GM18873 (cell line): ENCODE results near the gene TFIP11.
A peak's percentile ranks its signal among the peaks of the same experiment; 100 is the strongest.

ENCODE experiments used
- ATAC-seq: cut with Tn5 transposase; IDR thresholded peaks from one replicate; pipeline ENCODE4 v1.9.1; 2021; ENCODE audit warnings: mild to moderate bottlenecking, moderate library complexity, moderate number of reproducible peaks; ENCODE audit not compliant: unreplicated experiment, low FRiP score

TFIP11 gene

DNA sequence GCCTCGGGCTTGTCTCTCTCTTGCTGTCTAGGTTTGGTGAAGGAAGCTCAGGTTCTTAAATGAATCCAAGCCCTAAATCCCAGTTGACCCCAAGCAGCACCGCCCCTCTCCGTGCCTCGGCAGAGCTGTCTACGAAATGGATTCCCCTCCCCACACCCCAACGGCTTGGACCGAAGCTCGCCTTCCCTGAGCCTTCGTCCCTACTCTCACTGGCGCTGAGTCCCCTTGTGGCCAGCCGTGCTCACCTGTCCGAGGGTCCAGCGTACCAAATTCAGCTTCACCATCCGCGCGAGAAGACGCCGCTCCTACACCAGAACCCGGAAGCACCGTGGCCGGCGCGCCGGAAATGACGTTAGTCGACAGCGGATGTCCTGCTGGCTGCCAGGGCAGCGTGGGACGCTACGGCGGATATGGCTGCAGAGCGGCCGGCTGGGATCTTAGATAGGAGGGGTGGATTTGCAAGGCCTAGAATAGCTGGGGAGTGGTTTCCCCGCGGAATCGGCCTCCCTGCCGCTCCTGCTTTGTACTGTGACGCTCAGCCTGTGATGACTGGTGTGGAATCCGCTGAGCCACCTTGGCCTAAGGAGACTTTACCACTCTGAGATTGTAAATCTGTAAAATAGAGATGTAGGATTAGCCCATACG is at the start of gene TFIP11:
Gene TFIP11 (minus strand): TSS at position 325 of the 645 bp plus-strand sequence. CDS start 2,201 bp downstream, outside the sequence.
- ATAC-seq, result peak; percentile 85

DNA sequence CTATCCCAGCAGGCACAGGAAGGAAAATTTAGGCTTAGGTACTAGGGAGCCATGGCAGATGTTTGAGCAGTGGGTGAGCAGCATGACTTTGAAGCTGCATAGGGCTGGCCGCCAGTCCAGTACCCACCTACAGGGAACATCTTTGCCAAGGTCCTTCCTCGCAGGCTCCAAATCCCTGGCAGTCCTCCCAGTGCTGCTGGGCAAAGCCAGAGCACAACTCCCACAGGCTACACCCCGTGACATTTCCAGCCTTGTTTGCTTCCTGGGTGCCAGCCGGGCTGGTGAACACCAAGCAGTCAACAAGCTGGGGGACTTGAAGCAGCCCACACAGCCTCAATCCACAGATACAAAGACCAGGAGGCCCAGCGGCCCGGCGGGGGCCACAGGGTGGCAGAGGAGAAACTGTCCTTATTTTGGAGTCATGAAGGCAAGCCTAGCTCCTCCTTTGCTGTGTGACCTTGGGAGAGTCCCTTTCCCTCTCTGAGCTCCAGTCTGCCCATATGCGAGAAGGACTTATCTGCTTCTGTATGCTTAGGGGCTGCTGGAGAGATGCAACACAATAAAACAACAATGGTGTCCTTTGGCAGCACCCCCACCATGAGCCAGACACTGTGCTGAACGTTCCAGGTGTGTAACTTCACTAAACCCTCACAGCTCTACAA is 49.6 kb upstream of the TFIP11 start:
- ATAC-seq, result no peak

DNA sequence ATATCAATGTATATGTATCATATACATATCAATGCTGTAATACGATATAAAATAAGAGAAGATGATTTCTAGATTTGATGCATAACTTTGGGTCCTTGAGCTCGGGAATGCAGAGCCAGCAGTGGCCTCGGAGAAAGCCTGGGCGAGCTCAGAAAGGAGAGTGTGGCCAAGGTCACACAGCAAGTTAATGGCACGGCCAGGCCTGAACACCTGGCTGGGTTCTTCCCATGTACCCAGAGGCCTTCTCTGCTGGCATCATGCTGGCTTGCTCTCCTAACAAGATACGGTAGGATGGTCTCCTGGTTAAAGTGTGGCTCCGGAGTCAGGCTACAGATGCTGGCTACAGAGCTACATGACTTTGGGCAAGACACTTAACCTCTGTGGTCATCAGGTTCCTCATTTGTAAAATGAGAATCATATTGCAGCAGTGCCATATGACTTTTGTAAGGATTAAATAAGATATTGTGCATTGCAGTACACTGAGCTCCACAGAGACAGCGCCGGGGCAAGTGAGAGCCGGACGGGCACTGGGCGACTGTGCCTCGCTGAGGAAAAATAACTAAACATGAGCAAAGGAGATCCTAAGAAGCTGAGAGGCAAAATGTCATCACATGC is 47.8 kb upstream of the TFIP11 start:
- no peak for ATAC-seq

DNA sequence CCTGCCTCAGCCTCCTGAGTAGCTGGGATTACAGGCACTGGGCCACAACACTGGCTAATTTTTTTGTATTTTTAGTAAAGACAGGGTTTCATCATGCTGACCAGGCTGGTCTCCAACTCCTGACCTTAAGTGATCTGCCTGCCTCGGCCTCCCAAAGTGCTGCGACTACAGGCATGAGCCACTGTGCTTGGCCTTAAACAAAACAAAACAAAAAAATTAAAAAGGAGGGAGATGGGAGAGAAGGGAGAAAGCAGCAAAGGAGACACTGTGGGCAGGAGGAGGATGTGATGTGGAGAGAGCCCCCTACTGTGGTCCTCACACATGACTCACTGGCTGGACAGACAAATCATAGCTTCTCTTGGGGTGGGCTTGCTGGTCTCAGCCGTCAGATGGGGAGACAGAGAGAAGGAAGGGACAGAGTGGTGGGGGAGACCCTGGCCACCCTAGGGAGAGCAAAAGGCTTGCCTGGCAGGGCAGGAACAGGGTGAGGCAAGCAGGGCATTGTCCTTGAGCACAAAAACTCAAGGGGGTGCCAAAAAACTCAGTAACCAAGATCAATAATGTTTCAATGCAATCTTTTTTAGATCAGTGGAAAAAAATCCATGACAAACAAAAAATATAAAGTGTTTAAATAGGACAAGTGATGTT is 46.1 kb upstream of the TFIP11 start:
- ATAC-seq, result no peak

DNA sequence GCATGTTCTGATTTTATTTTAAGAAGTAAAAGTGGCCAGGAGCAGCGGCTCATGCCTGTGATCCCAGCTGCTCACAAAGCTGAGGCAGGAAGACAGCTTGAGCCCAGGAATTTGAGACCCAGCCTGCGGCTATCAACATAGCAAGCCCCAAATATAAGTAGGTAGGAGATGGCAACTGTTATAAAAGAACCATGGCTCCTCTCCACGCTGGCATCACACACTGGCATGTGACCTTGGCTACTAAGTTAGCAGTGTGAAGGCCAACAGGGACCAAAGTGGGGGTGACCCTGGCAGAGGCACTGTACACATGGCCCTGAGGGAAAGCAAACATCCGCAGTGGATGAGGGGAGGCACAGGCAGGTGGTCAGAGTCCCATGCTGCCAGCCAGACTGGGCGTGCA is 44.6 kb upstream of the TFIP11 start:
- ATAC-seq, result no peak

DNA sequence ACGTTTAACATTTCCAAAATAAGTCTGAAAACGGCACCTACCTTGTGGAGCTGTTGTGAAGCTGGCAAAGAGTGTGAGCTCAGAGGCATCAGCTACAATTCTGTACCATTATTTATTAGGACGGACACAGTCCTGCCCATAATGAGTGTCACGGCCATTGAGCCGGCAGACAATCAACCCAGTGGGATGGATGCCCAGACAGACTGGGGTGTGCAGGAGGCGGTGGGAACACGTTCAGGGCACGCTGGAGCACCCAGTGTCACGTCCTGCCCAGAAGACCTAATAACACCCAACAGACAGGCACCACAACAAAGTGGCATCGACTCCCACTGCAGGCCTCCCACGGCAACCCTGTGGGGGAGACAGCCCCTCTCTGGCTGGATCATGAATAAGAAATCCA is 43.2 kb upstream of the TFIP11 start:
- no peak for ATAC-seq

DNA sequence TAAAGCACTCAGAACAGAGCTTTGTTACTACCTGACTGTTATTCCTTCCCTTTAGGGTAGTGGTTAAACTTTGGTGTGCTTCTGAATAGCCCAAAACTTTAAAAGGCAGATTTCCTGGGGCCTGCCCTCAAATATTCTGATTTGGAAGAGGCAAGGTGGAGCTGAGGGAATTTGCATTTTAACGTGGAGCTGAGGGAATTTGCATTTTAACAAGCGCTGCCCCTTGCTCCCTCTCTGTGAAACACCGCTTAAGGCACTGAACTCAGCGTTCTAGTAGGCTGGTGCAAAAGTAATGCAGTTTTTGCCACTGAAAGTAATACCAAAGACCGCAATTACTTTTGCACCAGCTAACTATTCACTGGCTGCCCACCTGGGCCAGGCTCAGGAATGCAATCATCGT is 42.7 kb upstream of the TFIP11 start:
- no peak for ATAC-seq

DNA sequence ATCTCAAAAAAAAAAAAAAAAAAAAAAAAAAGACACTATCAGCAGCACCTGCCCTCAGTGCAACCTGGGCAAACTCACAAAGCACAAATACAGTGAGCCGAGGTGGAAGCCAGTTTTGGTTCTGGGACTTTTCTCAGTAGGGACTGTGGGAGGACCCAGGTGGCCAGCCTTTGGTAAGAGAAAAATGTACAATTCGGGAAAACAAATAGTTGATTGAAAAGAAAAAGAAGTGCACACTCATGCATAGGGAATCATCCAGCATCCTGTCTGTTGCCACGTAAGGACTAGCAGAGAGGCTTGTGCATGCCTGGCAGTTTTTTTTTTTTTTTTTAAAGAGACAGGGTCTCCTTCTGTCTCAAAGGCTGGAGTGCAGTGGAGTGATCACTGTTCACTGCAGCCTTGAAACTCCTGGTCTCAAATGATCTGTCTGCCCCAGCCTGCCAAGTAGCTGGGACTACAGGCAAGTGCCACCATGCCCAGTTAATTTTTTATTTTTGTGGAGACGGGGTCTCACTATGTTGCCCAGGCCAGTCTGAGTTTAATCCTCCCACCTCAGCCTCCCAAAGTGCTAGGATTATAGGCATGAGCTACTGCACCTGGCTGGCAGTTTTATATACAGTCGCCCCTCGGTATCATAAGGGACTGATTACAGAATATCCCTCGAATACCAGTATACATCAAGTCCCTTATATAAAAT is 40.9 kb upstream of the TFIP11 start:
- ATAC-seq, result no peak

DNA sequence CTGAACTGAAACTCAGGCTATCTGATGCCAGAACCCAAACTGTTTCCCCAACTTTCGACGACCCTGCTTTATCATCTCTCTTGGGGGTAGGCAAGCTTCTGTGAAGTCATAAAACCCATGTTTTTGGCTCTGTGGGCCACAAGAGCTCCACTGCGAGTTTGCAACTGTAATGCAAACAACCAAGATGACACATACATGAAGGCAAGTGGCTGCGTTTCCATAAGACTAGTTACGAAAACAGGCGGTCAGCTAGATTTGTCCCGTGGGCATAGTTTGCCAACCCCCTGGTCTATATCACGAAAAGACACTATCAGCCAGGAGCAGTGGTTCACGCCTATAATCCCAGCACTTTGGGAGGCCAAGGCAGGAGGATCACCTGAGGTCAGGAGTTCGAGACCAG is 40.2 kb upstream of the TFIP11 start:
- ATAC-seq, result no peak

DNA sequence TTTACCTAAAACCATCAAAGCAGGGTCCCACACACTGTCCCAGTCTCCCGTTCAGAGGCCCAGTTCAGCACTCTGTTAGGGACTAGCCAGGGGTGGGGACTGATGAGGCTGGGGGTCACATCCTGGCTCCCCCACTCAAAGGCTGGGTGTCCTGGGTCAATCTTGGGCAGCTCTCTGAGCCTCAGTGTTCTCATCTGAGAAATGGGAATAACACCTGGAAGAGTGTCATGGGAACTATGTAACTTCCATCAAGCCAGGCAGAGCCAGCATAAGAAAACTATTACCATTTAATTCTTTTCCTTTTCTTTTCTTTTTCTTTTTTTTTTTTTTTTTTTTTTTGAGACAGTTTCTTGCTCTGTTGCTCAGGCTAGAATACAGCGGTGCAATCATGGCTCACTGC is 39.3 kb upstream of the TFIP11 start:
- no peak for ATAC-seq

DNA sequence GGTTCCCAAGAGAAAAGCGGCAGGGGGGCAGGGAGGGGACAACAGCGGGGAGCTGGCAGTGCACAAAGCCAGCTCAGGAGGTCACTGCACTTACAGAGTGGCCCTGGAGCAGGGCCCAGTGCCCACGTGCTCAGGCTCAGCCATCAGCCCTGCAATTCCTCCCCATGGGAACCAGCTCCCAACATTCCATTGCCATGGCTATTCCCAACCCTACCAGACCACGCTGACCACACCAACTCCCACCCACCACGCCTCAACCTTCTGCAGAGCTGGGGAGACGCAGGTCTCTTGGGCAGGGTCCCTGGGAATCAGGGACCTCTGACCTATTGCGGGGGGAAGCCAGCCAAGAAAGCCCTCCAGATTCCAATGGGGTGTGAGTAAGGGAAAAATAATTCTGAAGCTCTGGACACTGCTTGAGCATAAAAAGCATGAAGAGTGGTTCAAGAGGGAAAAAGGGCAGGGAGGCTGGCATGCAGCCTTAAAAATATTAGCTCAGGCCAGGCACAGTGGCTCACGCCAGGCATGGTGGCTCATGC is 38.3 kb upstream of the TFIP11 start:
- no peak for ATAC-seq

DNA sequence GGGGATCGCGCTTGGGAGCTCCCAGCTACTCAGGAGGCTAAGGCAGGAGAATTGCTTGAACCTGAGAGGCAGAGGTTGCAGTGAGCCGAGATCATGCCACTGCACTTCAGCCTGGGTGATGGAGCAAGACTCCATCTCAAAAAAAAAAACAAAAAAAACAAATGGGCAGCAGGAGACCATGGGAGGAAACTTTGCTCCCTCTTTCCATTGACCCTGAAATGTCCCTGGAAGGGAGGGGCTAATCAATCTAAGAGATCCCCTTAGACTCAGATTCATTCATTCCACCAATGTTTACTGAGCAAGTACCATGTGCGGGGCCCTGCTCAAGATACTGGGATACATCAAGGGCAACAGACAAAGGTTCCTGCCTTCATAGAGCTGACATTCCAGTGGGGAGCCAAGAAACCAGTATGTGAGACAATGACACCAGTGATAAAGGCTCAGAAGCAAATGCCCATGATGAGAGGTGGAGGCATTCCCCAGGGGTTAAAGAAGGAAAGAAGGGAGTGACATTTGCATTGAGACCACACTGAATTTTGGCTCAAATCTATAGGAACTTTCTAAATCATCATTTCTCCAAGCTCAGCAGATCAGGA is 37.7 kb upstream of the TFIP11 start:
- ATAC-seq, result no peak

DNA sequence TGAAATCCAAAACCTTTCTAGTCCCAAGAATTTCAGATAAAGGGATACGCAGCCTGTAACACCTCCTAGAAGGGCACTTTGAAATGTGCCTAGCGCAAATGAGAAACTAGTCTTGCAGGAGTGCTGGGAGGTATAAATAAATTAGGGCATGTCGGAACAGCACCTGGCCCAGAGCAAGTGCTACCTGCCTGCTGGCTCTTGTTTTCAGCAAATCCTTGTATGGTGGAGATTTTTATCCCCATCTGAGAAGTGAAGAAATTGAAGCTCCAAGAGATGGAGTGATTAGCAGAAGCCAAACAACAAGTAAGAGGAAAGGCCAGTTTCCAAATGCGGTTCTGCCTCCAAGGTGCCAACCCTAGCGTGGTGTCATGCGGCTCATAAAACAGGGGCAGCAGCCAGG is 36.7 kb upstream of the TFIP11 start:
- no peak for ATAC-seq

DNA sequence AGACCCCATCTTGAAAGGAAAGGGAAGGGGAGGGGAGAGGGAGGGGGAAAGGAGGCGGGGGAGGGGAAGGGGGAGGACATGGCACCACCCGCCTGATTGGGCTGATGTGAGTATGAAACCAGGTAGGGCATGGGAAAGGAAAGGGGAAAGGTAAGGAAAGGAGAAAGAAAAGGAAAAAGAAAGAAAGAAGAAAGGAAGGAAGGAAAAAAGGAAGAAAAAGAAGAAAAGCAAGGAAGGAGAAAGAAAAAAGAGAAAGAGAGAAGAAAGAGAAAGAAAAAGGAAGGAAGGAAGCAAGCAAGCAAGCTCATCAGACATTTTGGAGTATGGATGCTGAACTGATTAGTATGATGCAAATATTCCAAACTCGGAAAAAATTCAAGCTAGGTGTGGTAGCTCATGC is 36.0 kb upstream of the TFIP11 start:
- no peak for ATAC-seq

DNA sequence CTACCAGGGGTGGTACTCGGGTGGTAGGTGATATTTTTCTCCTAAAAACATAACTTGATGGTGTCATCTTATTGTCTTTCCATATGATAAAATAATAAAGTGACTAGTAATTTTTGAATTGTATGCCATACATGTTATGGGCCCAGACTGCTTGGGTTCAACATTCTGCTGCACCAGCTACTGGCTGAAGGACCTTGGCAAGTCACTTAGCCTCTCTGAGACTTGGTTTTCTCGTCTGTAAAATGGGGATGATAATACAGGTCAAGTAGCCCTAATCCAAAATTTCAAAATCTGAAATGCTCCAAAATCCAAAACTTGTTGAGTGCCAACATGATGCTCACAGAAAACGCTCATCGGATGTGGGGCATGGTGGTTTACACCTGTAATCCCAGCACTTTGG is 35.6 kb upstream of the TFIP11 start:
- ATAC-seq, result no peak

DNA sequence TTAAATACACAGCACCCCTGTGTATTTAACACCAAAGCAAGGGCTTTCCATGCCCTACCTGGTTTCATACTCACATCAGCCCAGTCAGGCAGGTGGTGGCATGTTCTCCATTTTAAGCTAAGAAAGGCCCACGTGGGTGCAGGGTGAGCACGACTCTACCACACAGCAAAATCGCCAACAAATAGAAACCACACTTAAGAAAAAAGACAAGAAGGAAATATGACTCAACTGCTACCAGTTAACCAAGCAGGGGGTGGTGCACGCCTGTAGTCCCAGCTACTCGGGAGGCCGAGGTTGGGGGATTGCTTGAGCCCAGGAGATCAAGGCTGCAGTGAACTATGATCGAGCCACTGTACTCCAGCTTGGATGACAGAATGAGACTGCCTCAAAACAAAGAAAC is 35.2 kb upstream of the TFIP11 start:
- ATAC-seq, result no peak

DNA sequence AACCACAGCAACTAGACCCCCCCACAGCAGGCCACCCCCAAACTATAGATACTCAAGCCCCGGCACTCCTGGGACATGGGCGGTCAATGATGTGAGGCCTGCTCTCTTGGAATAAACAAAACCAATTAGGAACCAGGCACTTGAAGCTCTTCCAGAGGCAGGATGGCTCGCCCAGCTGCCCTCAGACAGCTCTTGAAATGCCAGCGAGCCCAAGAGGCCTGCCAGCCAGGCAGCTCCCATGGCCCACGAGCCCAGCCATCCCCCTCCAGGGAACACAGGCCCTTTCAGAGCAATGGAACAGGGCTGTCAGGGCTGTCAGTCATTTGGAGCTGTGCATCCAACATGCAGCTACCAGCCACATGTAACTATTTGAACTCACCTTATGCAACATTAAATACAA is 34.0 kb upstream of the TFIP11 start:
- no peak for ATAC-seq

DNA sequence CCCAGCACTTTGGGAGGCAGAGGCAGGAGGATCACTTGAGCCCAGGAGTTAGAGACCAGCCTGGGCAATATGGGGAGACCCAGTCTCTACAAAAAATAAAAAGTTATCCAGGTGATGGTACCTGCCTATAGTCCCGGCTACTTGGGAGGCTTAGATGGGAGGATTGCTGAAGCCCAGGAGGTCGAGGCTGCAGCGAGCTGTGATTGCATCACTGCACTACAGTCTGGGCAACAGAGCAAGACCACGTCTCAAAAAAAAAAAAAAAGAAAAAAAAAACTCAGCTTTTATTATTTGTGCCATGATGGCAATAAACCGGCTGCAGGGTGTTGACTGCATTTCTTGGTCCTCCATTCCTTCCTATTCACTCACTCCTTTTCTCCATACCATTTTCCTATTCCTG is 33.6 kb upstream of the TFIP11 start:
- no peak for ATAC-seq

DNA sequence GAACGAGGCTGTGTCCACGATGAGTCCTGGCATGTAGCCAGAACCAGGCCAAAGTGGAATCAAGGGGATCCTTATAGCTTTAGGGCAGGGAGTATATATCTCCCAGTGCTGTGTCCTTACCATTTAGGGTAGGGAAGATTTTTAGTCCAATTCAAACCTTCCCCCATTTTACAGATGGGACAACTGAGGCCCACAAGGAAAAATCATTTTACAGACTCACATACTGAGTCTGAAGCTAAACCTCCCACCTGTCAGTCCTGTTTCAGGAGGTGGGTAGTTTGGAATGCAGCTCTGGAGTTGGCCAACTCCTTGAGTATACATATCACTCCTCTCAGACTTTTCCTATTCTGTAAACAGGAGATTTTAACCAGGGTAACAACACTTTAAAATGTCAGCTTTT is 33.1 kb upstream of the TFIP11 start:
- ATAC-seq, result no peak

DNA sequence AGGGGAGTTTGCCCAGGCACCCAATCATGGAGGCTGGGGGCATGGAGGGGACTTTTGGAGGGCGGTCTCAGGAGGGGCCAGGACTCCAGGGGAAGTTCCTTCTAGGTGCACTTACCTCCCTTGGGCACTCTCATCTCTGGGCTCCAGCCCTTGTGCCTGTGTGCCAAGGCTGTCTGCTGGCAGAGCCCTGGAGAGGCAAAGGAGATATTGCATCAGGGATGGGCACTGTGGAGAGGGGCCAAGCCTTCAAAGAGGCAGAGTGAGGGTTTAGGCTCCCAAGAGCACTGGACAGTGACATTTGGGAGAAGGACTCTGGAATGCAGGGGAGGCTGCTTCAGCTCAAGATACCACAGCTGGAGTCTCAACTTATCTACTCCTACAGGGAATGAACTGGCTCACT is 32.2 kb upstream of the TFIP11 start:
- no peak for ATAC-seq
